Ovary (tissue), 9 donors: Measurements from ENCODE around the gene HIP1. TPM values are rescaled to one million over a fixed set of nuclear protein-coding genes. Genes with fewer than 3 reads are reported as not detected.
A peak's percentile ranks its signal among the peaks of the same experiment; 100 is the strongest.

Experiments
- DNase-seq, 5 donors: peaks; one replicate each; pipeline ENCODE4 v3.0.0-alpha.2; 2019 to 2020
- H3K27ac ChIP-seq, 2 donors: fragments of 200-600 bp; one replicate each; pipeline versions ENCODE4 v1.5.1 to v1.8.0; 2019 to 2022
- H3K27me3 ChIP-seq: fragments of 200-600 bp; one replicate; pipeline ENCODE4 v1.8.0; 2022
- H3K36me3 ChIP-seq: fragments of 200-600 bp; sonication (generic); one replicate; pipeline ENCODE4 v1.5.1; 2019
- H3K4me1 ChIP-seq: one replicate; pipeline ENCODE4 v1.8.1; 2013; ENCODE audit warnings: mild to moderate bottlenecking, moderate library complexity; ENCODE audit not compliant: insufficient read depth
- H3K4me3 ChIP-seq: fragments of 200-600 bp; sonication (generic); one replicate; pipeline ENCODE4 v1.5.1; 2017
- H3K9me3 ChIP-seq, 2 donors: fragments of 200-600 bp in 1 of 2; sonication (generic) in 1 of 2; one replicate each; pipeline versions ENCODE4 v1.5.1 to v1.8.1; 2013 to 2019; ENCODE audit warnings: mild to moderate bottlenecking in 1 of 2, moderate library complexity in 1 of 2
- EP300 ChIP-seq: sonication (generic); formaldehyde crosslinking; IDR thresholded peaks from one replicate; pipeline ENCODE4 v1.6.1; 2017; ENCODE audit warnings: antibody characterized with exemption
- POLR2A ChIP-seq: fragments of 450-650 bp; IDR thresholded peaks from one replicate; pipeline ENCODE4 v1.6.1; 2017; ENCODE audit warnings: antibody characterized with exemption, mild to moderate bottlenecking, moderate library complexity
- WGBS, 3 donors: extraction: QIAGEN DNeasy Blood & Tissue Kit in 1 of 3; methylation state at CpG; one replicate each; pipeline versions ENCODE4 v1.1.5 to v1.1.7; 2013 to 2017; 5-methylcytosine and 5-hydroxymethylcytosine counted together
- intact Hi-C, 4 donors: fragments of 100-400 bp; cut with DNase I; formaldehyde crosslinking; loops; one replicate each; pipeline versions ENCODE4 v1.11.0 to v1.15.1; 2022 to 2023
- polyA plus RNA-seq, 2 donors: library from polyadenylated mRNA; stranded (reverse); fragments of 200-250 nt in 1 of 2; fragments of 350-450 nt in 1 of 2; fragmentation: Illumina TruSeq in 1 of 2; extraction: RNeasy Lipid Tissue Mini Kit (QIAGEN cat#74804) in 1 of 2; gene quantifications; one replicate each; pipeline ENCODE4 v1.2.3, GENCODE V29; 2013 to 2014
- total RNA-seq, 7 donors: library from RNA; depleted of rRNA in 2 of 7; stranded (reverse); fragments of >200 nt in 2 of 7; fragmentation: NEBNext Ultra II Directional in 3 of 7; extraction: Animal tissue kit (Norgen Biotek cat#: 25700) in 3 of 7; gene quantifications; one replicate each; pipeline versions ENCODE4 v1.1.0 to v1.2.4, GENCODE V29; 2016 to 2023
- TF ChIP-seq, protein P1 (sequence below), 3 donors: fragments of 450-650 bp in 2 of 3; fragments of 200-600 bp in 1 of 3; IDR thresholded peaks; one replicate each; pipeline versions ENCODE4 v1.5.1 to v1.8.0; 2016 to 2022; ENCODE audit warnings: antibody characterized with exemption in 3 of 3, mild to moderate bottlenecking in 1 of 3
- donor health status: DM: no; HTN: no; CAD: no; lungs with moderate emphysema.
- donor health status: DM: no; HTN: no; CAD: no.
- donor health status: Bipolar disorder and iron deficiency.
- donor health status: DM: yes; HTN: yes; CAD: no.
- donor health status: DM: no; HTN: no; CAD: no.
- donor health status: DM: yes; HTN: yes; CAD: no.

The HIP1 gene
- total and polyA plus RNA-seq, 9 donors, result 9.4 to 31.4 (median 16.8) TPM

DNA sequence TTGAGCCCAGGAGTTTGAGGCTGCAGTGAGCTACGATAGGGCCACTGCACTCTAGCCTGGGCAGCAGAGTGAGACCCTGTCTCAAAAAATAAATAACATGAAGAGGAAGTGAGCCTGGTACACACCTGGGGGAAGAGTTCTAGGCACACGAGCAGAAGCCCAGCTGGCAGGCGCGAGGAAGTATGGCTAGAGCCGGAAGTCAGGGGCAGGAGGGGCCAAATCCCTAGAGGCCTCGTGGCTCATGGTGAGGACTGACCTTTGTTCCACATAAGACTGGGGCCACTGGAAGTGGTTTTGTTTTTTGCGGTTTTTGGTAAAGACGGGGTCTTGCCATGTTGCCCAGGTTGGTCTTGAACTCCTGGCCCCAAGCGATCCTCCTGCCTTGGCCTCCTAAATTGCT lies 117.6 kb downstream of the HIP1 start:
- TF ChIP-seq, protein P1, sequence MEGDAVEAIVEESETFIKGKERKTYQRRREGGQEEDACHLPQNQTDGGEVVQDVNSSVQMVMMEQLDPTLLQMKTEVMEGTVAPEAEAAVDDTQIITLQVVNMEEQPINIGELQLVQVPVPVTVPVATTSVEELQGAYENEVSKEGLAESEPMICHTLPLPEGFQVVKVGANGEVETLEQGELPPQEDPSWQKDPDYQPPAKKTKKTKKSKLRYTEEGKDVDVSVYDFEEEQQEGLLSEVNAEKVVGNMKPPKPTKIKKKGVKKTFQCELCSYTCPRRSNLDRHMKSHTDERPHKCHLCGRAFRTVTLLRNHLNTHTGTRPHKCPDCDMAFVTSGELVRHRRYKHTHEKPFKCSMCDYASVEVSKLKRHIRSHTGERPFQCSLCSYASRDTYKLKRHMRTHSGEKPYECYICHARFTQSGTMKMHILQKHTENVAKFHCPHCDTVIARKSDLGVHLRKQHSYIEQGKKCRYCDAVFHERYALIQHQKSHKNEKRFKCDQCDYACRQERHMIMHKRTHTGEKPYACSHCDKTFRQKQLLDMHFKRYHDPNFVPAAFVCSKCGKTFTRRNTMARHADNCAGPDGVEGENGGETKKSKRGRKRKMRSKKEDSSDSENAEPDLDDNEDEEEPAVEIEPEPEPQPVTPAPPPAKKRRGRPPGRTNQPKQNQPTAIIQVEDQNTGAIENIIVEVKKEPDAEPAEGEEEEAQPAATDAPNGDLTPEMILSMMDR (IDR thresholded peaks at IDR 0.05), result no peak
- Histone ChIP-seq H3K27ac (no peak overlapping the region), H3K4me3 (no peak overlapping the region), H3K27me3 (no peaks in the 10 kb centered on the region), H3K36me3 (no peaks in the 10 kb centered on the region), H3K9me3 (no peaks in the 10 kb centered on the region), H3K4me1 (peaks cover 2% of the 10 kb centered on the region)
- no peak for DNase-seq
- WGBS, 3 donors, result 73 to 87% (median 85%) methylated on average over 9 of the region's 9 CpGs
- intact Hi-C loops, result no loop called here

DNA sequence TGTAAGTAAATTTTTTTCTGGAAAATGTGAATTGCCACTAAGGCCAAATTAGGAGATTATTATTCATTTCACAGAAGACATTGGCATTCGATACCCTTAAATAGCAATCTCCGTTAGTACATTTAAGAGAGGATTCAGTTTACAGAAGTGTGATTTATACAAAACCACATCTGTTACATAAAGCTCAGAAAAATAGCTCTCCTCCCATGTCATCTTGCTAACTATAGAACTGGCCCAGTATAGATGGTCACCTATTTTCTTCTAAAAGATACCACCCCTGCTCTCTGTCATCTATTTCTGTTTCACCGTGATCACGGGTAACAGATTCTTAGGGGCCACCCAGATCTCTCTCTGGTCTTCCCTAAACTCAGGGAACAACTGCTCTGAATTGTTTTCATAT lies 119.1 kb downstream of the HIP1 start:
- TF ChIP-seq POLR2A, result no peak
- TF ChIP-seq, protein P1 (IDR thresholded peaks at IDR 0.05), result no peak
- no peak for TF ChIP-seq EP300
- DNase-seq, result no peak
- Histone ChIP-seq H3K4me1 (peaks cover 2% of the 10 kb centered on the region), H3K27me3 (no peaks in the 10 kb centered on the region), H3K4me3 (no peak overlapping the region), H3K27ac (no peak overlapping the region), H3K36me3 (no peaks in the 10 kb centered on the region), H3K9me3 (no peaks in the 10 kb centered on the region)
- WGBS, 3 donors, result 87 to 93% (median 88%) methylated on average over 4 of the region's 4 CpGs
- intact Hi-C loops, result no loop called here

DNA sequence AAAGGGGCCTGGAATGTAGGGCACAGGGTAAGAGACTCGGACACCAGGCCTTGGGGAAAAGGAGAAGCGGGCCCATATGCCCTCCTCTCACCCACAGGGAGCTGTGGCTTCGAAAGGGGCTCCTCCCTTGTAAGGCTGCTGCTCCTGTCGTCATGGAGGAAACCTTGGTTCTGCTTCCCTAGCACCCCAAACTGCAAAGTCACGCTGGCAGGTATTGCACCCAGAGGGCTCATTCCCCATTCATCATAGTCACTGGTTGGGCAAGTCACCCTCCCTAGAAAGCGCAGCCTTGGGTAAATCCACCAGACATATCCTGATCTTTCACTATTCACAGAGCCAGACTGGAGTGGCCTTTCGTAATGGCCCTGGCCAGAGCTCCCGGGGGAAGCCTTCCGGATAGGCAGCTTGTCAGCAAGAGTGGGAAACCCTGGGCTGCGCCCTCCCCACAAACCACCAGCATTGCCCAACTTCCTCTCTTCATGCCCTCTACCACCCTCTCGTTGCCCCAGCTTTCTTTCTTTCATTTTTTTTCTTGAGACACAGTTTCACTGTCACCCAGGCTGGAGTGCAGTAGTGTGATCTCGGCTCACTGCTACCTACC lies 121.0 kb downstream of the HIP1 start:
- Histone ChIP-seq H3K9me3 (no peaks in the 10 kb centered on the region), H3K36me3 (no peaks in the 10 kb centered on the region), H3K4me3 (no peak overlapping the region), H3K27ac (no peak overlapping the region), H3K27me3 (no peaks in the 10 kb centered on the region), H3K4me1 (no peaks in the 10 kb centered on the region)
- TF ChIP-seq EP300 (no peak), POLR2A (no peak)
- TF ChIP-seq, protein P1 (IDR thresholded peaks at IDR 0.05), result no peak
- WGBS, 3 donors, result 85 to 90% (median 87%) methylated on average over 12 of the region's 12 CpGs
- intact Hi-C loops, result no loop called here
- peak in 1 of 5 donors; percentile 26 for DNase-seq

DNA sequence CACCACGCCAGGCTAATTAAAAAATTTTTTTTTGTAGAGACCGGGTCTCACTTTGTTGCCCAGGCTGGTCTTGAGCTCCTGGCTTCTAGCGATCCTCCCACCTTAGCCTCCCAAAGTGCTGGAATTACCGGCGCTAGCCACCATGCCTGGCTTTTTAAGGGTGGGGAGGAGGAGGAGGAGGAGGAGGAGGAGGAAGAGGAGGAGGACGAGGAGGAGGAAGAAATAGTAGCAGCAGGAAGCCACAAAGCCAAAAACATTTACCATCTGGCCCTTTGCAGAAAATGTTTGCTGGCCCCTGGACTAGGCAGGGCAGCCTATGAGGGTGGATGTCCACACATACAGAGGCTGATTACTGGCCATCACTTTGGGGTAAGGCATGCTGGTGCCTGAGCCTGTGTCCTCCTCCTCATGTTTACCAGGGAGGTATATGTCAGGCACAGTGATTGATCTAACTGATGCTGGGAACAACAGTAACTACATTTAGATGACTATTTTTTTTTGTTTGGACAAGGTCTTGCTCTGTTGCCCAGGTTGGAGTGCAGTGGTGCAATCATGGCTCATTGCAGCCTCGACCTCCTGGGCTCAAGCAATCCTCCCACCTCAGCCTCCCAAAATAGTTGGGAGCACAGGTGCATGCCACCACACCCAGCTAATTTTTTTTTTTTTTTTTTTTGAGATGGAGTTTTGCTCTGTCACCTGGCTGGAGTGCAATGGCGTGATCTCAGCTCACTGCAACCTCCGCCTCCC lies 122.1 kb downstream of the HIP1 start:
- no peaks in the 10 kb centered on the region for H3K36me3 ChIP-seq
- no peak overlapping the region for H3K4me3 ChIP-seq
- H3K27ac ChIP-seq, result no peak overlapping the region
- DNase-seq, result no peak
- H3K9me3 ChIP-seq, result no peaks in the 10 kb centered on the region
- TF ChIP-seq, protein P1 (IDR thresholded peaks at IDR 0.05), result no peak
- TF ChIP-seq POLR2A (no peak), EP300 (no peak)
- no peaks in the 10 kb centered on the region for H3K27me3 ChIP-seq
- intact Hi-C loops, result no loop called here
- peaks cover 5% of the 10 kb centered on the region for H3K4me1 ChIP-seq
- WGBS, 3 donors, result 87 to 92% (median 89%) methylated on average over 9 of the region's 9 CpGs
